SU-DHL-6 (cell line): ENCODE measurements around the gene IL6ST.

ENCODE experiments used
- H2AFZ ChIP-seq: fragments of 200-600 bp; sonication (generic); 2 replicates; pipeline ENCODE4 v1.6.1; 2014; ENCODE audit warnings: low read depth, mild to moderate bottlenecking, moderate library complexity, mixed read lengths, antibody characterized with exemption, low read length; ENCODE audit not compliant: severe bottlenecking
- H3F3A ChIP-seq: fragments of 200-600 bp; shearing (Covaris generic); 2 replicates; pipeline ENCODE4 v1.6.0; 2016; ENCODE audit warnings: antibody characterized with exemption, mild to moderate bottlenecking; ENCODE audit not compliant: insufficient read depth
- H3K27ac ChIP-seq: fragments of 200-600 bp; sonication (generic); 2 replicates; pipeline ENCODE4 v1.5.1; 2016; ENCODE audit warnings: low read depth, mild to moderate bottlenecking, low read length, moderate library complexity, mixed read lengths
- H3K27me3 ChIP-seq: fragments of 200-600 bp; sonication (generic), shearing (Covaris generic); 2 replicates; pipeline ENCODE4 v1.6.0; 2014; ENCODE audit warnings: mild to moderate bottlenecking, low read length
- H3K36me3 ChIP-seq: fragments of 200-600 bp; sonication (generic); 2 replicates; pipeline ENCODE4 v1.6.1; 2014; ENCODE audit warnings: mild to moderate bottlenecking, low read length, mixed read lengths
- H3K4me2 ChIP-seq: fragments of 300-600, 200-600 bp; shearing (Covaris generic), sonication (generic); 2 replicates; pipeline ENCODE4 v1.6.0; 2014; ENCODE audit warnings: low read length, low read depth, mild to moderate bottlenecking; ENCODE audit not compliant: poor library complexity, severe bottlenecking
- H3K4me3 ChIP-seq: fragments of 200-600 bp; sonication (generic); 2 replicates; pipeline ENCODE4 v1.5.1; 2014; ENCODE audit warnings: antibody characterized with exemption, low read length, mild to moderate bottlenecking, mixed read lengths; ENCODE audit not compliant: insufficient read depth, poor library complexity, severe bottlenecking
- H3K79me2 ChIP-seq: fragments of 200-600 bp; sonication (generic); 2 replicates; pipeline ENCODE4 v1.6.1; 2014; ENCODE audit warnings: mild to moderate bottlenecking, low read length, moderate library complexity; ENCODE audit not compliant: insufficient read depth
- H3K9ac ChIP-seq: fragments of 200-600 bp; sonication (generic); 2 replicates; pipeline ENCODE4 v1.7.0; 2014; ENCODE audit warnings: mild to moderate bottlenecking, low read length
- H3K9me2 ChIP-seq: fragments of 200-600 bp; sonication (generic); replicated peaks from 2 replicates; pipeline ENCODE4 v1.6.1; 2014; ENCODE audit warnings: low read length; ENCODE audit not compliant: insufficient read depth
- H3K9me3 ChIP-seq: fragments of 200-600 bp; sonication (generic); 2 replicates; pipeline ENCODE4 v1.6.1; 2014; ENCODE audit warnings: low read length, mixed read lengths; ENCODE audit not compliant: insufficient read depth
- H4K20me1 ChIP-seq: fragments of 200-600 bp; sonication (generic); 2 replicates; pipeline ENCODE4 v1.6.1; 2014; ENCODE audit warnings: low read depth, mild to moderate bottlenecking, antibody characterized with exemption, low read length, moderate library complexity, mixed read lengths
- EZH2phosphoT487 ChIP-seq: fragments of 200-600 bp; sonication (generic), shearing (Covaris generic); conservative IDR thresholded peaks from 2 replicates; pipeline ENCODE4 v1.6.1; 2018; ENCODE audit warnings: mild to moderate bottlenecking, antibody characterized with exemption, low read length, moderate library complexity, mixed read lengths
- TF ChIP-seq, protein P1 (sequence below): fragments of 200-600 bp; sonication (generic); IDR thresholded peaks from one replicate; pipeline ENCODE4 v1.5.1; 2017; ENCODE audit warnings: antibody characterized with exemption, mild to moderate bottlenecking, low read length, moderate library complexity; ENCODE audit not compliant: insufficient read depth, poor library complexity, severe bottlenecking

IL6ST gene

DNA sequence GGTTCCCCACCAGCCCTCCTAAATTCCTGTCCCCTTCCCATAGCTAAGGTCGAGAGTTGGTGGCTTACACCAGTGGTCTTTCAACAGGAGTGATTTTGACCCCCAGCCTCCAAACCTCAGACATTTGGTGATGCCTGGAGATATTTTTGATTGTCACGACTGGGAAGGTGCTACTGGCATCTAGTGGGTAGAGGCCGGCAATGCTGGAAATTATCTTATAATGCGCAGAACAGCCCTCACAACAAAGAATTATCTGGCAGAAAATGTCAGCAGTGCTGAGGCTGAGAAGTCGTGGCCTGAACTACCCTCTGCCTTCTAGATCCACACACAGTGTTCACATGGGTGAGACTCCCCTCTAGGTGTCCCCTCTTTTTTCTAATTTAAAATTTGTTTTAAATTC lies 74.0 kb downstream of the IL6ST start:
- Histone ChIP-seq H3K4me3 (no peak overlapping the region), H3K4me2 (no peak overlapping the region), H3K9ac (no peak overlapping the region), H3K79me2 (no peaks in the 10 kb centered on the region), H3K27ac (no peak overlapping the region), H2AFZ (no peak overlapping the region), H3F3A (no peaks in the 10 kb centered on the region), H4K20me1 (no peaks in the 10 kb centered on the region), H3K9me3 (no peaks in the 10 kb centered on the region), H3K36me3 (no peaks in the 10 kb centered on the region), H3K27me3 (no peaks in the 10 kb centered on the region), H3K9me2 (no peaks in the 10 kb centered on the region)
- TF ChIP-seq, protein P1, sequence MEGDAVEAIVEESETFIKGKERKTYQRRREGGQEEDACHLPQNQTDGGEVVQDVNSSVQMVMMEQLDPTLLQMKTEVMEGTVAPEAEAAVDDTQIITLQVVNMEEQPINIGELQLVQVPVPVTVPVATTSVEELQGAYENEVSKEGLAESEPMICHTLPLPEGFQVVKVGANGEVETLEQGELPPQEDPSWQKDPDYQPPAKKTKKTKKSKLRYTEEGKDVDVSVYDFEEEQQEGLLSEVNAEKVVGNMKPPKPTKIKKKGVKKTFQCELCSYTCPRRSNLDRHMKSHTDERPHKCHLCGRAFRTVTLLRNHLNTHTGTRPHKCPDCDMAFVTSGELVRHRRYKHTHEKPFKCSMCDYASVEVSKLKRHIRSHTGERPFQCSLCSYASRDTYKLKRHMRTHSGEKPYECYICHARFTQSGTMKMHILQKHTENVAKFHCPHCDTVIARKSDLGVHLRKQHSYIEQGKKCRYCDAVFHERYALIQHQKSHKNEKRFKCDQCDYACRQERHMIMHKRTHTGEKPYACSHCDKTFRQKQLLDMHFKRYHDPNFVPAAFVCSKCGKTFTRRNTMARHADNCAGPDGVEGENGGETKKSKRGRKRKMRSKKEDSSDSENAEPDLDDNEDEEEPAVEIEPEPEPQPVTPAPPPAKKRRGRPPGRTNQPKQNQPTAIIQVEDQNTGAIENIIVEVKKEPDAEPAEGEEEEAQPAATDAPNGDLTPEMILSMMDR = no peak

DNA sequence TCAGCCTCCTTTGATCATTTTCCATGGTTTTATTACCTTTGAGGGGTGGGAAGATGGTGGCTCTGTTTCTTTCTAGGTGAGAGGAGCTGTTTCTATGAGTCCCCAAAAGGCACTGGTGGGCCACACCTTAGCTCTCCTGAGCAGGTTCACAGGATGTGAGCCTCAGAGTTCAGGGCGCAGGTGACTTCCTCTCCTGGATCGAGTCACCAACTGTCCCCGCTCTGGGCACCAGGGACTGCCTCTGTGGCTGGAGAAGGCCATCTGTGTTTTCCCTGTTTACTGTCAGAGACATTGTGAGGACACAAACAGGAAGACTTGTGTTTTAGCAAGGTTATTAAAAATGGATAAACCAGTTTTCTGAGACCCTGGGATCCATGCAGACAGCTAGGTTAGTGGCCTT lies 75.1 kb downstream of the IL6ST start:
- Histone ChIP-seq H3K9me3 (no peaks in the 10 kb centered on the region), H2AFZ (no peak overlapping the region), H3K4me2 (no peak overlapping the region), H3K9ac (no peak overlapping the region), H3K79me2 (no peaks in the 10 kb centered on the region), H3K36me3 (no peaks in the 10 kb centered on the region), H3F3A (no peaks in the 10 kb centered on the region), H3K27ac (no peak overlapping the region), H3K4me3 (no peak overlapping the region), H3K9me2 (no peaks in the 10 kb centered on the region), H4K20me1 (no peaks in the 10 kb centered on the region), H3K27me3 (no peaks in the 10 kb centered on the region)
- TF ChIP-seq, protein P1 = no peak
- no peak for TF ChIP-seq EZH2phosphoT487

DNA sequence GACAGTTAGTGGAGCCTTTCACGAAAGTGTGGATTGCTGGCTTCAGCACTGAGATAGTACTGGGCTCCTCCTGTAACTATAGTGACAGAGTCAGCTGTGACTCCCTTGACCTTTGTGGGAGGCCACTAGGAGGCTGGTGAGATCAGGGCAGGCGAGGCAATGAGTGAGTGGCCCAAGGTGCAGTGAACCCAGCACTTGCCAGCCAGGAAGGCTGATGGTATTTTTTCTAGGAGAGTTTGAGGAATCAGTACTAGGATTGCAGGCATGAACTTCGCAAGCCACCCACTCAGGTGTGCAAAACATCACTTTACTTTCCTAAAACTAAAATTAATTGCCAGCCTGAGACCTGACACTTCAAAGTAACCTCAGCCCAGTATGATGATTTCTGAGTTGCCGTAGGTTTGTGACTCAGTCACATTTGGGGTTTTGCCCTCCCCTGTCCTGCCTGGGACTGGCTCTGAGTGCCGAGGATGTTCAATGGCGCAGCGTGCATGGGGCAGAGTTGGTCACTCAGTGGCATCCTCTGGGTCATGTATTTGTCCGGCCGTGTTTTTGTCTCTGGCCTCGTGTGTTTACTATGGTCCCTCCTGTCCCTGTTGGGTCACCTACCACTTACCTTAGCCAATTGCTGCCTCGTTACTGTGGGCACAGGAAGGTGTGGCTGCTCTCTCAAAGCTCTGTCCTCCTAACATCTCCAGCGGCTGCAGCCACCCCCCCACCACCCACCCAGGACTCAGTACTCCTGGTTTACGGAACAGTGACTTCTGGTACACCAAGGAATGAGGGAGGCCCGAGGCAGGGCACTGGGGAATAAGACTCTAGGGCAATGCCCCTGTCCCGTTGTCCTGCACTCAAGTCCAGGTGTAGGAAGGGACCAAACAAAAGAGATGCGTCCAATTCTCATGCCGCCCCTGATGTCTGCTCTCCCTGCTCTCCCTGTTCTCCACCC lies 76.4 kb downstream of the IL6ST start:
- Histone ChIP-seq H3F3A (no peaks in the 10 kb centered on the region), H3K4me3 (no peak overlapping the region), H3K9me2 (no peaks in the 10 kb centered on the region)

More for the DNA sequence above, 76.4 kb downstream of the IL6ST start:
- Histone ChIP-seq H3K27ac (no peak overlapping the region), H3K9ac (no peak overlapping the region), H3K36me3 (no peaks in the 10 kb centered on the region), H3K4me2 (no peak overlapping the region), H3K27me3 (no peaks in the 10 kb centered on the region), H4K20me1 (no peaks in the 10 kb centered on the region), H3K9me3 (no peaks in the 10 kb centered on the region), H3K79me2 (no peaks in the 10 kb centered on the region), H2AFZ (no peak overlapping the region)
- TF ChIP-seq EZH2phosphoT487 = no peak
